Ascending aorta (tissue), 2 donors: ENCODE measurements around the gene SDF2. TPM values are rescaled to one million over a fixed set of nuclear protein-coding genes. Genes with fewer than 3 reads are reported as not detected.

Source experiments
- DNase-seq, 2 donors: peaks; one replicate each; pipeline ENCODE4 v3.0.0-alpha.2; 2019; ENCODE audit warnings: low spot score in 2 of 2
- H3K27ac ChIP-seq, 2 donors: fragments of 200-600 bp; sonication (generic); one replicate each; pipeline ENCODE4 v1.5.1; 2016 to 2017; ENCODE audit warnings: mild to moderate bottlenecking in 1 of 2
- H3K27me3 ChIP-seq: fragments of 200-600 bp; sonication (generic); one replicate; pipeline ENCODE4 v1.5.1; 2017
- H3K36me3 ChIP-seq, 2 donors: fragments of 200-600 bp; sonication (generic); one replicate each; pipeline ENCODE4 v1.5.1; 2016
- H3K4me1 ChIP-seq, 2 donors: fragments of 200-600 bp; sonication (generic); one replicate each; pipeline ENCODE4 v1.5.1; 2016 to 2017; ENCODE audit warnings: mild to moderate bottlenecking in 1 of 2
- H3K4me3 ChIP-seq, 2 donors: fragments of 200-600 bp; sonication (generic); one replicate each; pipeline ENCODE4 v1.5.1; 2016 to 2017; ENCODE audit warnings: mild to moderate bottlenecking in 1 of 2
- H3K9me3 ChIP-seq, 2 donors: fragments of 200-600 bp; sonication (generic); one replicate each; pipeline ENCODE4 v1.5.1; 2016
- CTCF ChIP-seq, 3 experiments: fragments of 200-600 bp in 2 of 3; fragments of 450-650 bp in 1 of 3; sonication (generic) in 2 of 3; IDR thresholded peaks; one replicate each; pipeline ENCODE4 v1.5.1; 2016 to 2019; ENCODE audit warnings: antibody characterized with exemption in 3 of 3, mild to moderate bottlenecking in 1 of 3, moderate library complexity in 1 of 3
- intact Hi-C: fragments of 100-400 bp; cut with DNase I; formaldehyde crosslinking; loops from one replicate; pipeline ENCODE4 v1.15.1; 2023
- total RNA-seq: library from RNA; depleted of rRNA; stranded (reverse); fragments of >200 nt; gene quantifications from one replicate; pipeline ENCODE4 v1.1.0, GENCODE V29; 2016

Gene SDF2
- total RNA-seq, 1 donor from 2014 or later = 51.9 TPM

DNA sequence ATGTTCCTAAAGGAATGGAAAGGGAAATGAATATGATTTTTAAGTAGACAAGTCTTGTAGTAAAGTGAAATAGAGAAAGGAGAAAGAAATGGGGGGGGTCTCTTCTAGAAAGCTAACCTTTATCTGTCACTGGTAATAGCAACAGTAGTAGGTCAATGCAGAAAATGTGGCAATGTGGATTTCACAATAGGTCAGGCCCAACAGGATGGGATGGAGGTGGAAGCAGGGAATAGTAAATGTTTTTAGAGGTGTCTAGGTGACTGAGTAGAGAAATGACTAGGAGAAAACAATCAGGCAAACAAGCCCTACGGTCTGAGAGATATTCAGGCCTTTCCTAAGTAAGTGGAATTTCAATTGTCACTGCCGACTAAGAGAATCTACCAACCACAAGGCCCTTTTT lies 41.7 kb downstream of the SDF2 start:
- Histone ChIP-seq H3K27ac (no peak overlapping the region), H3K27me3 (no peaks in the 10 kb centered on the region), H3K9me3 (no peaks in the 10 kb centered on the region), H3K4me3 (no peak overlapping the region), H3K36me3 (peaks cover 97 to 100% of the 10 kb centered on the region in 2 donors), H3K4me1 (no peaks in the 10 kb centered on the region)
- no peak for TF ChIP-seq CTCF (IDR thresholded peaks at IDR 0.05)
- intact Hi-C loops = no loop called here
- no peak for DNase-seq

- peaks cover 94 to 96% of the 10 kb centered on the region in 2 donors for H3K36me3 ChIP-seq
- intact Hi-C loops = no loop called here
- no peaks in the 10 kb centered on the region for H3K9me3 ChIP-seq
- H3K4me3 ChIP-seq = no peak overlapping the region
- H3K4me1 ChIP-seq = no peaks in the 10 kb centered on the region
- H3K27me3 ChIP-seq = no peaks in the 10 kb centered on the region
- no peak for TF ChIP-seq CTCF (IDR thresholded peaks at IDR 0.05)
- DNase-seq = no peak
- no peak overlapping the region for H3K27ac ChIP-seq
Measured at GRCh38 chr17:28618464-28618863, 43.2 kb downstream of the SDF2 start.

DNA sequence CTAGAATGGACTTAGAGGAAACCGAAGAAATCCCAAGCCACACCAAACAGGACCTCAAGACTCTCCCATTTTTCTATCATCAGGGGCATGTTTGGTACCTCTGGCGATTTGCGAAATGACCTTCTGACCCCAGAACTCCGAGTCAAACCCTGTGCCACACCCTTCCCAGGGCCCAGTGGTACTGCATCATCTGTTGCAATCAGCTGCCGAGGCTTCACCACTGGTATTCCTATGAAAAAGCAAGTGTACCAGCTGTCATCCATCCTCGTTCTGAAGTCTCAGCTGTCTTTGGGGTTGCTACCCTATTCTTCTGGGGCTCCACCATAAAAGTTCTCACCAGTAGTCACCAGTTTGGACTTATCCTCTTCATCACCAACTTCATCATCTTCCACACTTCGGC lies 45.4 kb downstream of the SDF2 start:
- Histone ChIP-seq H3K27ac (no peak overlapping the region), H3K36me3 (peaks cover 72 to 74% of the 10 kb centered on the region in 2 donors), H3K9me3 (no peaks in the 10 kb centered on the region), H3K4me1 (no peaks in the 10 kb centered on the region), H3K4me3 (no peak overlapping the region), H3K27me3 (no peaks in the 10 kb centered on the region)
- DNase-seq = no peak
- no peak for TF ChIP-seq CTCF (IDR thresholded peaks at IDR 0.05)
- intact Hi-C loops = no loop called here

DNA sequence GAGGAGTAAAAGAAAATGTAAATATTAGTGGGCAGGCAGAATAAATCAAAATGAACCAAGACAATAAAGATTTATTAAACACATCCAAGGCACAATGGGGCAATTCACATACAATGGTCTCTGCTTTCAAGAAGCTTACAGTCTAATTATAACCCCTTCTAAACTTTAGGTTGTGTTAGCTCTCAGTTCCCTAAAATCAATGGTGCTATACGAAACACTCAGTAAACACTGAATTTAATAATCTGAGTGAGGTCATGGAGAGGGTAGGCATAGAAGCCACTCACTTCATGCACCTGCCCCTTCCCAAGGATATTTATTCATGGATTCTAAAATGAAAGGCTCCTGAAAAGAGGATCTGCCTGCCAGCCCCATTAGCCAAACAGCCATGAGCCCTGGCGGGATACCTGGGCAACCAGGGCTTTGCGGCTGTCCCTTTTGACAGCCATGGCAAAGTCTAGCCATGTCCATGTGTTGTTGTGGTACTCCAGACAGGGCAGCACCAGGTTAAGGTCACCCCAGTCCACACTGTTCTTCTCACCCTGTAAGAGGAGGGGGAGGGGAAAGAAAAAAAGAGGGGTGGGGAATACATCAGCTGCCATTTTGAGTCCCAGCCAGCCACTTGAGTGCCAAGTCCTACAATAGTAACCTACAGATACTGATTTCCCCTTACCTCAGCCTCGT lies 46.3 kb downstream of the SDF2 start:
- Histone ChIP-seq H3K4me1 (no peaks in the 10 kb centered on the region), H3K4me3 (no peak overlapping the region), H3K27me3 (no peaks in the 10 kb centered on the region), H3K36me3 (peaks cover 63 to 65% of the 10 kb centered on the region in 2 donors), H3K27ac (no peak overlapping the region), H3K9me3 (no peaks in the 10 kb centered on the region)
- no peak for DNase-seq
- intact Hi-C loops = no loop called here
- no peak for TF ChIP-seq CTCF (IDR thresholded peaks at IDR 0.05)

- Histone ChIP-seq H3K27me3 (no peaks in the 10 kb centered on the region), H3K4me1 (no peaks in the 10 kb centered on the region), H3K27ac (no peak within 1 kb of the TSS), H3K4me3 (no peak within 1 kb of the TSS), H3K9me3 (no peaks in the 10 kb centered on the region), H3K36me3 (peaks cover 49 to 51% of the 10 kb centered on the region in 2 donors)
- intact Hi-C loops = loop anchor here (2.0 kb wide), 1 partner anchor 65 kb away; no protein-coding TSS in a partner anchor
- no peak for DNase-seq
- no peak for TF ChIP-seq CTCF (IDR thresholded peaks at IDR 0.05)
Measured at GRCh38 chr17:28613931-28614381, 47.8 kb downstream of the SDF2 start, which contains the start of gene RSKR. RSKR (minus strand) TSS chr17:28614185; CDS start chr17:28614161, 24 bp downstream.
